Astrocyte of the hippocampus (primary cell): ENCODE data around the gene SLC46A2.

Source experiments
- DNase-seq: peaks from one replicate; pipeline ENCODE4 v3.0.0; 2011; ENCODE audit warnings: low read depth, low spot score

Gene SLC46A2

DNA sequence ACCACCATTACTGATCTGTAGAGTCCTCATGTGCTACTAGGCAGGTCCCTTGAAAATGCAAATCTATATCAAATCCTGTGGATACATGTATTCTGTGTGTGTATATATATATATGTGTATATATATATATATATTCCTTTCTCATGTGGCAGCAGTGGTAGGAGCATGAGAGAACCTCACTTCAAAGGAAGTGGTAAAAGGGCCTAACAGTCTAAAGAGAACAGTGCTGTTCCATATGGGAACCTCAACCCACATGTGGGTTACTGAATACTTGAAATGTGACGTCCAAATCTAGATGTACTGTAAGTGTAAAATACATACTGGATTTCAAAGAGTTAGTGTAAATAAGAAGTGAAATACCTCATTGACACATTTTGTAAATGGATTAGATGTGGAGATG is 5.4 kb downstream of the SLC46A2 start:
- DNase-seq, result no peak

DNA sequence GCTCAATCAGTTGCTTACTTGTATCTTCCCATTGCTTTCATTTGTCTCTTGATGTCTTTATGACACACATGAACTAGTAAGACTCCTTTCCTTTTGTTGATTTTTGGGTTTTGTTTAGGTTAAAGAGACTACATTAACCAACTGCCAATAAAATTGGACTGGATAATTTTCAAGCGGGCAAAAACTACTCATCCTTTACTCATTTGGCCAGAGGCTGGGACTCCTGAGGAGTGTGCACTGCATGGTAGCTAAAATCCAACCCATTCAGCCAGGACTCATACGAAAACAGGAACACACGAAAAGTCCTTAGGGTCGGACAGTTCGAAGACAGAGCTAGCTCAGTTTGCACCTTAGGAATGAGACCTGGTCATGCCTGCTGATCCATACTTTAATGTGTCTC is 6.0 kb downstream of the SLC46A2 start:
- DNase-seq, result no peak

DNA sequence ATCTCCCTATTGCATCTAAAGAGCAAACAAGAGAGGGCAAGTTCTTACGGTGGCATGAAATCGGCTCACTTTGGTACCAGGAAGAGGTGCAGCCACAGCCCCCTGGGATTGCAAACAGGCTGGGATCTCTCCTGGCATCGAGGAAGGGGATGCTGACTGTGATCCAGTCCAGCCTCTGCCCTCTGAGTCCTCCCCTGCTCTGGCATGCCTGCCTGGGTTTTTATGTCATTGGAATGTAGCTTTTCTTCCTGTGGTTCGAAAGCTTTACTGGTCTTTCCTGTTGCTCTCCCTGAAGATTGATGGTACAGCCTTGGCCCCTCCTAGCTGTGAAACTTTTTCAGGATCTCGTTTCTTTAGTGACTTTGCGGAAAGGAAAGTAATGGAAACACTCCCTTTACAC is 6.6 kb downstream of the SLC46A2 start:
- DNase-seq, result peak; percentile 76

DNA sequence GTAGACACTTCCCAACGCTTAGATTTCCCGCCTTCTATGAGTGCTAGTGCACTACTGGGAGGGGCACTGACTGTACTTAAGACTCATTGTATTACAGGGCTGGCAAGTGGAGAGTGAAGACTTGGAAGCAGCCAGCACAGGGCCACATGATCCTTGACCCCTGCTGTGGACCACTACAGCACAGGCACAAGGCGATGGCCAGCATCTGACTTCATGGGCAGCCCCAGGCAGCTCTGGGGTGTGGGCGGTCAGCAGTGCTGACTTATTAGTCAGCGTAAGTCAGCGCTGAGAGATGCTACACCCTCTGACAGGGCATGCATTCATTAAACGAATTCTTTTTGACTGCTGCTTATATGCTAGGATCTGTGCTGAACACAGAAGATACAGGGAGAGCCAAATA is 9.3 kb downstream of the SLC46A2 start:
- DNase-seq, result peak; percentile 75

DNA sequence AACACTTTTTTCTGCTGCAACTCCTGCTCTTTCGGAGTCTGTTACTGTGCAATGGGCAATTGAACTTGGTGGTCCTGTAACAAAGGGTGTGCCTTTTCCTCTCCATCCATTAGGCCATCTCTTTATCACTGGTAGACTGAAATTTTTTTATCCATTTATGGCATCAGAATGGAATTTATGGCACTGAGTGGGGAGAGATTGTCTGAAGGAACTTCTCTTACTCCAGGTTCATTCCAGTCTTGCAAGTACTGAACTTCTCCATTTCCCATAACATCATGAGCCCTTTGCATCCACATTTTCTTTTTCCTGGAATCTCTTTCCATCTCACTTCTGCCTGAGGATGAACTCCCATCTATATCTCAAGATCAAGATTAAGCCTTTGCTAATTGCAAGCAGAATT is 10.0 kb downstream of the SLC46A2 start:
- DNase-seq, result no peak

DNA sequence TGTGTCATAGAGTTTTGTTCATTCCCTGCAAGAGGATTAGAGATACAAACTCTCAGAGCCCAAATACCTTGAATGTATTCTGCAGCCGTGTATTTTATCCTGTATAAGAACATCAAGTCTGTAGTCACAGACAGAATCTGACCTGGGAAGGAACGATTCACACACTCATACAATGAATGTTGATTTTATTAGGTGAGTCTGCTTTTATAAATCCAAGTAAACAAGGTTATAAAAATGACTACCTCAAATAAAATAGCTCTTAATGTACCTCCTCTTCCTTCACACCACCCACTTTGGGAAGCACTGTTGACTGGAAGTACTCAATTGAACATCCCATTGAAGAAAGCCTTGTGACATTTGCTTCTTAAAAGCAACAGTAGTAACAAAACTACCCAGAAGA is 11.9 kb downstream of the SLC46A2 start:
- no peak for DNase-seq

DNA sequence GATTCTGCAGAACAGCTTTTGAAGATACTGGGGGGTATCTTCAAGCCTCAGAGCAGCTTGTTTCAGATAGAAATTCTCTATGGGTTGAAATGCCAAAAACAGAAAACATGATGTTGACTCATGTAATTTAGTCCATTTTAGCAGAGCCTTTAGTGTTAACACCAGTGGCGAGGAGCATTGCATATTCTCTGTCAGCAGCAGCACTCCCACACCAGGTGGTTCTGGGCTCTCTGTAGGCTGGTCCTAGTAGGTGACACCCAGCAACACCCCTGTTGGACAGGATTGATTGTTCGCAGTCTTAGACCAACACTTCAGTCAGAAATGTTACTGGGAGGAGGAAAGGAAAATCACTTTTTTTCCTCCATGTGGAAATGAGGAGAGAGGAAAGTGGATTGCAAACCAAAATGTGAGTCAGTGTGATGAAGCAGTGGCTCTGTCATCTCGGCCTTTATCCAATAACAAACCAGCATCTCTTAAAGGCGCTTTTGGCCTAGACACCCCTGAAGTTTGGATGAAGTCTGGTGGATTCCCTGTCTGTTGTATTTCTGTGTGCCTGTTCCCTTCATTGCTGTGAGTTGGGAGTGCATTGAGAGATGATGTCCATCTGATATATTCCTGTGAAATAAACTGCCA is 16.8 kb downstream of the SLC46A2 start:
- DNase-seq, result no peak

DNA sequence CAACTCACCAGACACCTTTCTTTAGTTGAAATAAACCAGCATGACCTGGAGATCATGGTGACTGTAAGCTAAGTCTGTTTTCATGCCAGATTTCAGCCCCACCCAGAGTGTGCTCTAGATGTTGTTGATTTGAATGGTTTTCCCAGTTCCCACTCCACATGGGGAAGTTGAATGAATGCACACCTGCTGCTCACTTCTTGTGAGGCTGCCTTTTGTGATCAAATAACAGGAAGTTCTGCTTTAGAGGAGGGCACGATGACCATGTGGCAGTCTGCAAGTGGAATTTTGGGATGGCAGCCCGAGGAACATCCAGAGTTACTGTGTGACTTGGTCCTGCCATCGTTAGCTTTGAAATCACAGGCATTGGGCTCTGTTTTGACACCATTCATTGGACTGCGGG is 18.7 kb downstream of the SLC46A2 start:
- DNase-seq, result no peak

DNA sequence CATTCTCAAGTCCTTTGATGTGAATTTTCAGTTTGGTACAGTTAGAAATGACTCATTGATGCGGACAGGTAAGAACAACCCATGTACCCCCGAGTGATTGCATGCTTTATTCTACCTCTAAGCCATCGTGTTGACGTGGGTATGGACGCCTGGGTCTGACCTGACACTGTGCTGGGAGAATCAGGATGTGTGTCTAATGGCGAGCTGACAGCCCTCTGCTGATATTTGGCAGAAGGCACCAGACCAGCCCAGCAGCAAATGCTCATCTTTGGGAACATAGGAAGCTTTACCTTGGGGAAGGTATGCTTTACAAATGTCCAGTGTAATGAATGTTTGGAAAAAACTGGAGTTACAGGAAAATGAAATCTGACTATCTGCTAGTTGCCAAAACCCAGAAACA is 20.1 kb downstream of the SLC46A2 start:
- DNase-seq, result no peak

DNA sequence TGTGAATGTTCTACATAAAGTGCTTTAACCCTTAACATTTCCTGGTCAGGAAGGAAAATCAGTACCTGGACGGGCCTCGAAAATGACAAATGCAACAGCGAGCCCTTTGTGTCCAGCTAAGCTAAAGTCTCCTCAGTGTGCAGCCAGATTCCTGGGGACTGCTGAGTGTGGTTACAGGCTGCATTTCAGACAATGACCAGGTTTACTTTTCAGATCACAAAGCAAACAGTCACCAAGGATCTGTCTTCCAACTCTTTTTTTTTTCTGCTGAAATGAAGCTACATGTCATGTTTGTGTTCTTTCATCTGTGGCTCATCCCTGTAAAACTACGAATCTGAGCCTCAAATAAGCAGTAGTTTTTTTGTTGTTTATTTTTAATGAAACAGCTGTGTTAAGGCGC is 20.8 kb downstream of the SLC46A2 start:
- DNase-seq, result no peak

DNA sequence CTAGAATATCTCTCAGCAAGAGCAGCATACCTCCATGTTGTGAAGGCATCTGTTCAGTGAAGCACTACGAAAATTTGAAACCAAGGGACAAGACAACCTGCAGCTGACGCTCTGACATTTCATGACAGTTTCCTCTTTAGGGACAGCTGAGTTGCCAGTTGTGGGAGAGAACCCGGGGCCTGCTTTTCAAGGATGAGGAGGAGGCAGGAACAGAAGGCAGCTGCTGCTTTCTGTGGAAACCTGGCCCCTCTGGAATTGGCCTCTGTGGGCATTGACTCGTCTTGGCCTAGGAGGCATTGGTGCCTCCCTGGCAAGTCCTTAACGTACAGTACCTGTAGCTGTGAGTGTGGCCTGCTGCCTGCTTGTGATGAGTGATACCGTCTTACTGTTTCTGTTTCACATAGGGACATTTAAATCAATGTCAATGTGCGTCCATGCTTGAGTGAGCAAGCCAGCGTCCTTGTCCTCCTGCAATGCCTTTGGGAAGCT is 21.6 kb downstream of the SLC46A2 start:
- no peak for DNase-seq

DNA sequence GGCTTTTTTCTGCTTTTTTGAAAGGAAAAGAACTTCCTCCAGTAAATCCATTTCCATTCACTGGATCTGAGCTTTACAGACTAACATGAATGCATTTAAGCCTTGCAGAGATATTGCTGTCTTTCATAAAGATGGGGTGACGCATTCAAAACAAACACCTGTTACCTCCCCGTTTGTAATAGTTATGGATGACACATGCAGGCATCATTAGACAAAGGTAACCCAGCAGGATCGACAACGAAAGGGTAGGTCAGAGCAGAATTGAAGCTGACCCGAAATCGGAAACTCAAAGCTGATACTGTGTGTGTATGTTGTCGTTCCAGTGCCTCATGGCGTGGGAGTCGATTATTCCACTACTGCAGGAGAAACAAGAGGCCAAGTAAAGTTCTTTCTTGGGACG is 22.2 kb downstream of the SLC46A2 start:
- DNase-seq, result no peak

DNA sequence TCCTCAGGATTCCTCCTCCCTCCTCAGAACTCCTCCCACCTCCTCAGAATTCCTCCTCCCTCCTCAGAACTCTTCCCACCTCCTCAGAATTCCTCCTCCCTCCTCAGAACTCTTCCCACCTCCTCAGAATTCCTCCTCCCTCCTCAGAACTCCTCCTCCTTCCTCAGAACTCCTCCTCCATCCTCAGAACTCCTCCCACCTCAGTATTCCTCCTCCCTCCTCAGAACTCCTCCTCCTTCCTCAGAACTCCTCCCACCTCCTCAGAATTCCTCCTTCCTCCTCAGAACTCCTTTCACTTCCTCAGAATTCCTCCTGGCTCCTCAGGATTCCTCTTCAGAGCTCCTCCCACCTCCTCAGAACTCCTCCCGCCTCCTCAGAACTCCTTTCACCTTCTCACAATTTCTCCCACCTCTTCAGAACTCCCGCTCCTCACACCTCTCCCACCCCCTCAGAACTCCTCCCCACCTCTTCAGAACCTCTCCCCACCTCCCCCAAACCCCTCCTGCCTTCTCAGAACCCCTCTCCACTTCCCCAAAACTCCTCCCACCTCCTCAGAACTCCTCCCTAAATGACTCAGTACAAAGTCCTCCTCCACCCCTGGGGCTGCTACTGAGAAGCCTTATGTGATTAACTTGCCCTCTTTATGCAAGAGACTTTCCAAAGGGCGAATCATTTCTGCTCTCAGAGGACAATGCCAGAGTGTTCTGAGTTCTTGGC is 23.2 kb downstream of the SLC46A2 start:
- peak; percentile 28 for DNase-seq

DNA sequence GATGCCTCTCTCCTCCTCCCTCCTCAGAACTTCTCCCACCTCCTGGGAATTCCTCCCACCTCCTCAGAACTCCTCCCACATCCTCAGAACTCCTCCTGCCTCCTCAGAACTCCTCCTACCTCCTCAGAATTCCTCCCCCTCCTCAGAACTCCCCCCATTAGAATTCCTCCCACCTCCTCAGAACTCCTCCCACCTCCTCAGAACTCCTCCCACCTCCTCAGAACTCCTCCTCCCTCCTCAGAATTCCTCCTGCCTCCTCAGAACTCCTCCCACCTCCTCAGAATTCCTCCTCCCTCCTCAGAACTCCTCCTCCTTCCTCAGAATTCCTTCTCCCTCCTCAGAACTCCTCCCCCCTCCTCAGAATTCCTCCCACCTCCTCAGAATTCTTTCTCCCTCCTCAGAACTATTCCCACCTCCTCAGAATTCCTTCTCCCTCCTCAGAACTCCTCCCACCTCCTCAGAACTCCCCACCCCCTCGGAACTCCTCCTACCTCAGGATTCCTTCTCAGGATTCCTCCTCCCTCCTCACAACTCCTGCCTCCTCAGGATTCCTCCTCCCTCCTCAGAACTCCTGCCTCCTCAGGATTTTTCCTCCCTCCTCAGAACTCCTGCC is 23.9 kb downstream of the SLC46A2 start:
- no peak for DNase-seq

DNA sequence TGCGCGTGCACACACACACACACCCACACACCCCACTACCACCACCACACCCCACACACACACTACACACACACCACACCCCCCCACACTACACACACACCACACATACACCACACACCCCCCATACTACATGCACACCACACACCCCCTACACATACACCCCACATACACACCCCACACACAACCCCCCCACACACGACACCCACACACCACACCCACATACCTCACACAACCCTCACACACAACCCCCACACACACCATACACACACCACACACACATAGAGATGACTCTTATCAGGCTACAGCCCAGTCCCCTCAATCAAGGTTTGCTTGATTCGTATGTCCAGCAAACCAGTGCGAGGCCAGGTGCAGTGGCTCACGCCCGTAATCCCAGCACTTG is 25.7 kb downstream of the SLC46A2 start:
- DNase-seq, result no peak

DNA sequence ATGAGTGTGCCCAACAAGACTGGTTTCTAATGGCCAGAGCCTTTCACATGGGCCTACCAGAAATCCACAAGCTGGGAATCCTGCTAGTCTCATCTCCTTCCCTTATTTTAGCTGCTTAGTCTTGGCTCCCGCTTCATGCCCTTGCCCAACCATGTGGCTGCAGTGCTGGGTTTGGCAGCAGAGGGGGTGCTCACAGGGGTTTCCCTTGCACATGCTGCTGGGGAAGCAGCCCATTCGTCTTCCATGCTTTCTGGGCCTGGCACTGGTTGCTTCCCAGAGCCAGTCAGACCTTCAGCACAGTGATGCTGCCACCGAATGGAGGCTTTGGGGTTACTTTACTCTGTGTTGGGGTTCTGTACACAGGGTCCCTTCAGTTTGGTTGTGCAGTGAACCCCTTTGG is 26.3 kb downstream of the SLC46A2 start:
- DNase-seq, result no peak

DNA sequence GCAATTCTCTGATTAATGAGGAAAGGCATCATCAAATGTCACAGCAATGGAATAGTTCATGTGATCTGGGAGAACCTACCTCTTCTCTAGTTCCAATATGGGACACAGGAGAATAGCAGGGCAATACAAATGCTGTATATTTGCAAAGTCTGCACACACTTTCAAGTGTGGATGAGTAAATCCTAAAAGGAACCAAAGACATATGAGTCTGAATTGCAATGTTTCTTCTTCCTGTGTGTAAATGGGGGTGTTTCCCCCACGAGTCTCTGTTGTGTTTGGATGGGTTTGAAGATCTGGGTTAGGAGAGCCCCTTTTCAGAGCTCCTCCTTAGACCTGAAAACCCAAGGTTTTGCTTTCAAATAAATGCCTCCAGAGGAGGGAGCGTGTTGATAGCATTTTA is 26.9 kb downstream of the SLC46A2 start:
- DNase-seq, result no peak

DNA sequence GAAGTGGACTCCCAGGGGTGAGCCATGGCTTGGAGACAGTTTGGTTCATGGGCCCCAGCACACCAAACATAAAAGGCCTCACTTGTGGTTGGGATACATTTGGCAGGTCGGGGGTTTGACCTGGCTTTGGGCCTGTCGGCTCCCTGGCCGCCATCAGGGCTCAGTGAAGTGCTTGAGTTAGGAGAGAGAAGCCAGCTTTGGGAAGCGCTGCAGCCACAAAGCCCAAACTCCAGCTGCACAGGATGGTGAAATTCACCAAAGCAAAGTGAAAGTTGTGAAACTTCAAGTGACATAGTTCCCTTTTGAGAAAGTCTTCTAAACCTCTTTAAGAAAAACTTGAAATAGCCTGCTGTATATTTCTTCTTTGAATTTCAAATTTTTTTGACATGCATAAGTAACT is 27.5 kb downstream of the SLC46A2 start:
- DNase-seq, result no peak

DNA sequence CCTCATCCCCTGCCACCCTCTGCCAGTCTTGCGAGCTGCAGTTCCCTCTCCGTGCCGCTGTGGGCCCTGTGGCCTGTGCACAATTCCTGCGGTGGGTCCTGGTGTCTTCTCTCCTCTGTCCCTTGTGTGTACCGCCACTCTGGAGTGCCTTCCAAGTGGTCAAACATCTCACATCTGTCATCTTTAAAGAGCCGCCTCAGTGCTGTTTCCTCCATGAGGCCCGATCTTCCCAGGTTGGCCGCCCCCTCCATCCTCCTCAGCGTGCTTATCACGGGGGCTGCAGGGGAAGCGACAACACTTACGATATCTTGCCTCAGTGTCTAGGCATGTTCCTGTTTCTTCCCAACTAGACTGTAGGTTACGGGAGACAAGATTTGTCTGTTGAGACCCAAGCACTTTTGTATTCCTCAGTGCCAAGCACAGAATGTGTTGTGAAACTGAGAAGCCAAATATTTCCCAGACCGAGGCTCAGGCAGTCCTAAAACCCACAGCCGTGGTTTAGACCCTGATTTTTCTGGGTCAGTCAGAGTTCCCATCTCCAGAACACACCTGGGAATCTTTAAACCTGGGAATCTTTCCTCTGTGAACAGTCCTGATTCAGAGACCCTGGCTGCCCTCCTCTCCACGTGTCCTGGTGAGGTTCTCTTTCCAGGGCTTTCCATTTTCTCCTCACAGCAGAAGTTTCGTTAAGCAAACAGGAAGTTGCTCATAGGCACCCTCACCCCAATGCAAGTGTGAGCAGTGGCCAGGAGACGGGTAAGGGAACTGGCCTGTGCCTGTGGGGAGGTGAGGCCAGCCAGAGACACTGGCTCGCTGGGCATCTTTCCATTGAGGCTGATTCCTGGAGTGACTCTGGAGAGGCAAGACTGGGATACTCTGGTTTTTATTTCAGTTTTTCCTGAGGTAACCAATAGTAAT is 28.8 kb downstream of the SLC46A2 start:
- no peak for DNase-seq

DNA sequence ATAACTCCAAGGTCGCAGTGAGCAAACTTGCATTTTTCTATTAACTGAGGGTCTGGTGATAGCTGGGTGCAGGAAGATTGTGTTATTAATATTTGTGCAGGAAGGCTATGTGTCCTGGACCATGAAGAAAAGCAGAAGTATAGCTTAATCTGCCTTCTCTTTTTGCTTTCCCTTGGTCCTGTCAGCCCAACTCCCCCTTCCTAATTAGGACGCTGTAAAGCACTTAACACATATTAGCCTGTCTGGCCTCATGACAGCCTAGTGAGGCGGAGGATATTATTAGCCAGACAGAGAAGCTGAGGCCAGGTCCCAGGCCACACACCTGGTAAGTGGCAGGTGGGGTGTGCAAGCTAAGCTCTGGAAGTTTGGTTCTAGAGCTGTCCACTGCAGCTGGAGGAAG is 29.5 kb downstream of the SLC46A2 start:
- DNase-seq, result no peak

DNA sequence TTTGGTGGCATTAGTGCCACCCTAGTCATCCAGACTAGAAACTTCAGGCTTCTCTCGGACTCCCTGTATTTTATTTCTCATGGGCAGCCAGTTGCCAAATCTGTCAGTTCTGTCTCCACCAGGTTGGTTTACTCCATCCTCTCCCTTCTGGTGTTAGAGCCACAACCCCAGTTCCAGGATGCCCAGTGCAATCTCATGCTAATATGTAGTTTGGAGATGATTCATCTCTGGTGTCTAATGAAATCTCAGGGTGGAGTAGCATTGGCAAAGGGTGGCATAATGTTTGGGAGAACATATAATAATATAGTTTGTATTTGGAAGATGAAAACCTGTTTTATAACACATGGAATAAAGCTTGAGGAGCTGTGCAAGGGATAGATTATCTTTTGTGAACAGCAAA is 30.2 kb downstream of the SLC46A2 start:
- DNase-seq, result no peak

DNA sequence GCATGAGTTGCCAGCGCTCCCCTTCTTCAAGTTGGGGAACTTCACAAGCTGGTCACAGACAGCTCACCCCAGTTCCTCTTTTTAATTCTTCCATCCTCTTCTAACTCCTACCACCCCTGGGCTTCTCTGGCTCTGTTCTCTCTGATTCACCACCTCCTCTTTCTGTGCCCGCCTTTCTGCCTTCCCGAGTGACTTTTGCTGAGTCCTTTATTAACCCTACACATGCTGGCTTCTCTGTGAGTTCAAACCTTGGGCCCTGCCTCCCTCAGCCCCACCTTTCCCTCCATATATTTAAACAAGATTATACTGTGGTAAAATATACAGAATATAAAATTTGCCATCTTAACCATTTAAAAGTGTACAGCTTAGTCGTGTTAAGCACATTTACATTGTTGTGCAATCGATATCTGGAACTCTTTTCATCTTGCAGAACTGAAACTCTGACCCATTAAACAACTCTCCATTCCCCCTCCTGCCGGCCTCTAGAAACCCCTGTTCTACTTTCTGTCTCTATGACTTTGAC is 32.0 kb downstream of the SLC46A2 start:
- no peak for DNase-seq
